Right lobe of liver (tissue), 6 donors: ENCODE measurements around the gene TRAF3. TPM values are rescaled to one million over a fixed set of nuclear protein-coding genes. Genes with fewer than 3 reads are reported as not detected.

Experiments
- ATAC-seq, 4 donors: fragments of 200-7000 bp; cut with Tn5 transposase; one replicate each; pipeline ENCODE4 v1.9.1; 2020; ENCODE audit warnings: mild to moderate bottlenecking in 4 of 4, moderate library complexity in 4 of 4
- DNase-seq, 3 donors: peaks; one replicate each; pipeline ENCODE4 v3.0.0-alpha.2; 2020
- H3K27ac ChIP-seq, 3 donors: fragments of 200-600 bp; one replicate each; pipeline ENCODE4 v1.8.0; 2022
- H3K27me3 ChIP-seq, 2 donors: fragments of 200-600 bp; one replicate each; pipeline ENCODE4 v1.8.0; 2022
- H3K36me3 ChIP-seq, 4 donors: fragments of 200-600 bp; sonication (generic) in 1 of 4; one replicate each; pipeline versions ENCODE4 v1.5.1 to v1.8.0; 2017 to 2022; ENCODE audit warnings: control low read depth in 1 of 4
- H3K4me1 ChIP-seq, 4 donors: fragments of 200-600 bp; sonication (generic) in 1 of 4; one replicate each; pipeline versions ENCODE4 v1.5.1 to v1.8.0; 2017 to 2022; ENCODE audit warnings: control low read depth in 1 of 4
- H3K4me3 ChIP-seq, 3 donors: fragments of 200-600 bp; one replicate each; pipeline ENCODE4 v1.8.0; 2022
- H3K9me3 ChIP-seq, 4 donors: fragments of 200-600 bp; sonication (generic) in 1 of 4; one replicate each; pipeline versions ENCODE4 v1.5.1 to v1.8.0; 2017 to 2022; ENCODE audit warnings: control low read depth in 1 of 4
- CTCF ChIP-seq, 4 donors: fragments of 200-600 bp in 3 of 4; fragments of 450-650 bp in 1 of 4; IDR thresholded peaks; one replicate each; pipeline versions ENCODE4 v1.5.1 to v1.8.0; 2016 to 2022; ENCODE audit warnings: antibody characterized with exemption in 4 of 4, mild to moderate bottlenecking in 2 of 4
- POLR2A ChIP-seq: fragments of 450-650 bp; IDR thresholded peaks from one replicate; pipeline ENCODE4 v1.6.1; 2017; ENCODE audit warnings: antibody characterized with exemption, mild to moderate bottlenecking
- WGBS: methylation state at CpG from one replicate; pipeline ENCODE4 v1.1.6; 2018; ENCODE audit warnings: low coverage, low lambda C conversion rate; ENCODE audit not compliant: insufficient coverage; ENCODE audit errors: missing lambda C conversion rate; 5-methylcytosine and 5-hydroxymethylcytosine counted together
- intact Hi-C, 2 donors: fragments of 100-400 bp; cut with DNase I; formaldehyde crosslinking; loops; one replicate each; pipeline versions ENCODE4 v1.11.2 to v1.14.1; 2022
- total RNA-seq, 6 experiments: library from RNA; depleted of rRNA in 2 of 6; stranded (reverse); fragments of >200 nt in 2 of 6; fragmentation: NEBNext Ultra II Directional in 3 of 6; extraction: Animal tissue kit (Norgen Biotek cat#: 25700) in 3 of 6; gene quantifications; one replicate each; pipeline versions ENCODE4 v1.1.0 to v1.2.4, GENCODE V29; 2016 to 2023
- donor health status: DM: no; HTN: yes; CAD: no.
- donor health status: DM: no; HTN: no; CAD: no.
- donor health status: DM: no; HTN: no; CAD: no.
- donor health status: DM: no; HTN: yes; CAD: no.
- donor health status: DM: no; HTN: yes; CAD: no.

Gene TRAF3
- total RNA-seq, 6 experiments from 2014 or later, result 5.6 to 10.5 (median 8.3) TPM

- Histone ChIP-seq H3K4me3 (no peak overlapping the region), H3K9me3 (no peaks in the 10 kb centered on the region), H3K27ac (no peak overlapping the region), H3K36me3 (no peaks in the 10 kb centered on the region), H3K4me1 (no peaks in the 10 kb centered on the region), H3K27me3 (no peaks in the 10 kb centered on the region)
- ATAC-seq, result peak in 1 of 4 donors; percentile 8
- TF ChIP-seq POLR2A (no peak), CTCF (IDR thresholded peaks at IDR 0.05) (no peak)
- DNase-seq, result no peak
- no CpG with 5 or more reads among the region's 11 CpGs for WGBS
- intact Hi-C loops, result no loop called here
Measured at GRCh38 chr14:102757646-102758045, 19.6 kb upstream of the TRAF3 start.

GRCh38 chr14:102758087-102758486, 19.2 kb upstream of the TRAF3 start:
- WGBS, result 90% methylated on average over 4 of the region's 5 CpGs
- no peak for ATAC-seq
- H3K27ac ChIP-seq, result no peak overlapping the region
- no peak overlapping the region for H3K4me3 ChIP-seq
- no peak for DNase-seq
- intact Hi-C loops, result no loop called here
- no peaks in the 10 kb centered on the region for H3K27me3 ChIP-seq
- no peaks in the 10 kb centered on the region for H3K9me3 ChIP-seq
- H3K4me1 ChIP-seq, result no peaks in the 10 kb centered on the region
- no peaks in the 10 kb centered on the region for H3K36me3 ChIP-seq
- no peak for TF ChIP-seq POLR2A
- no peak for TF ChIP-seq CTCF (IDR thresholded peaks at IDR 0.05)

GRCh38 chr14:102759456-102760187, 17.6 kb upstream of the TRAF3 start:
- Histone ChIP-seq H3K9me3 (no peaks in the 10 kb centered on the region), H3K27me3 (no peaks in the 10 kb centered on the region), H3K4me1 (no peaks in the 10 kb centered on the region), H3K4me3 (no peak overlapping the region), H3K36me3 (no peaks in the 10 kb centered on the region), H3K27ac (no peak overlapping the region)
- TF ChIP-seq CTCF (IDR thresholded peaks at IDR 0.05), result no peak
- TF ChIP-seq POLR2A, result no peak
- intact Hi-C loops, result no loop called here
- no peak for DNase-seq
- peak in 2 of 4 donors; percentile 27 for ATAC-seq
- 62% methylated on average over 9 of the region's 10 CpGs for WGBS

GRCh38 chr14:102760496-102761193, 16.6 kb upstream of the TRAF3 start:
- Histone ChIP-seq H3K36me3 (no peaks in the 10 kb centered on the region), H3K4me1 (no peaks in the 10 kb centered on the region), H3K27ac (no peak overlapping the region), H3K9me3 (no peaks in the 10 kb centered on the region), H3K27me3 (no peaks in the 10 kb centered on the region), H3K4me3 (no peak overlapping the region)
- intact Hi-C loops, result no loop called here
- ATAC-seq (peak in 2 of 4 donors; percentile 17 to 27), DNase-seq (no peak)
- 61% methylated on average over 5 of the region's 21 CpGs for WGBS
- no peak for TF ChIP-seq CTCF (IDR thresholded peaks at IDR 0.05)
- TF ChIP-seq POLR2A, result no peak
